K562 (cell line): ENCODE measurements around the gene PLD6. TPM values are rescaled to one million over a fixed set of nuclear protein-coding genes. Genes with fewer than 3 reads are reported as not detected.

Experiments used
- ATAC-seq: fragments of 200-7000 bp; cut with Tn5 transposase; 3 replicates; pipeline ENCODE4 v1.9.1; 2020; ENCODE audit warnings: moderate library complexity
- BruUV-seq: library from RNA; stranded (reverse); fragments of 400-500 nt; replicated peaks from 2 replicates; lab custom pipeline; 2021; lab: Mats Ljungman, UMichigan
- CTCF ChIA-PET: fragments of 300-600 bp; formaldehyde crosslinking; extraction: SDS; loops from one replicate; lab custom pipeline; 2021; ENCODE audit warnings: low intra/inter-chr PET ratio; lab: Yijun Ruan, JAX
- POLR2A ChIA-PET: fragments of 300-600, 350-650 bp; sonication (Branson Sonifier 250); formaldehyde crosslinking; extraction: SDS; loops from one replicate; lab custom pipeline; 2021; ENCODE audit warnings: antibody characterized with exemption, inconsistent platforms; lab: Yijun Ruan, JAX
- DNase-seq, 4 experiments: peaks; one replicate each; pipeline versions ENCODE4 v3.0.0 to v3.0.0-alpha.2; 2011 to 2018; ENCODE audit warnings: low spot score in 3 of 4, mixed read lengths in 3 of 4; ENCODE audit errors: extremely low read depth in 1 of 4
- FAIRE-seq: peaks from 2 replicates; lab custom pipeline; 2011; peaks lifted over from hg19 to GRCh38; lab: Jason Lieb, UNC
- H2AFZ ChIP-seq: 2 replicates; pipeline ENCODE4 v1.6.0; 2011; ENCODE audit warnings: low read depth, low read length, control low read depth, inconsistent platforms
- H3K27ac ChIP-seq: fragments of 200-600 bp; 3 replicates; pipeline ENCODE4 v1.8.0; 2011; ENCODE audit warnings: low read depth, mild to moderate bottlenecking, control low read depth, inconsistent platforms, low read length, moderate library complexity, mixed read lengths; ENCODE audit errors: extremely low read depth
- H3K27me3 ChIP-seq, 2 experiments: fragments of 300-600 bp in 1 of 2; 2 replicates in 1 of 2; 3 replicates in 1 of 2; pipeline versions ENCODE4 v1.6.0 to v1.8.0; 2011; ENCODE audit warnings: inconsistent platforms in 2 of 2, low read length in 2 of 2, mild to moderate bottlenecking in 1 of 2, mixed read lengths in 1 of 2, moderate library complexity in 1 of 2; ENCODE audit not compliant: control insufficient read depth in 2 of 2, insufficient read depth in 2 of 2
- H3K36me3 ChIP-seq: fragments of 300-600 bp; 3 replicates; pipeline ENCODE4 v1.8.0; 2011; ENCODE audit warnings: mild to moderate bottlenecking, low read length, inconsistent platforms; ENCODE audit not compliant: control insufficient read depth, insufficient read depth
- H3K4me1 ChIP-seq, 2 experiments: fragments of 200-600 bp in 1 of 2; replicated peaks in 1 of 2; 2 replicates in 1 of 2; 3 replicates in 1 of 2; pipeline versions ENCODE4 v1.5.1 to v1.8.0; 2011; ENCODE audit warnings: inconsistent platforms in 2 of 2, low read length in 2 of 2, mild to moderate bottlenecking in 1 of 2, mixed read lengths in 1 of 2, moderate library complexity in 1 of 2; ENCODE audit not compliant: control insufficient read depth in 2 of 2, insufficient read depth in 2 of 2
- H3K4me2 ChIP-seq: 2 replicates; pipeline ENCODE4 v1.6.1; 2011; ENCODE audit warnings: low read length, control low read depth, inconsistent platforms, mixed read lengths; ENCODE audit not compliant: insufficient read depth
- H3K4me3 ChIP-seq: fragments of 200-600 bp; sonication (generic), shearing (Covaris generic); 2 replicates; pipeline ENCODE4 v1.5.1; 2016; ENCODE audit warnings: control low read depth, inconsistent platforms
- H3K79me2 ChIP-seq: fragments of 200-600 bp; 3 replicates; pipeline ENCODE4 v1.8.0; 2011; ENCODE audit warnings: low read length, inconsistent platforms; ENCODE audit not compliant: control insufficient read depth, insufficient read depth
- H3K9ac ChIP-seq, 2 experiments: 2 replicates each; pipeline versions ENCODE4 v1.6.0 to v1.6.1; 2011; ENCODE audit warnings: low read depth in 2 of 2, low read length in 2 of 2, control low read depth in 1 of 2, inconsistent platforms in 1 of 2, mild to moderate bottlenecking in 1 of 2, mixed read lengths in 1 of 2; ENCODE audit not compliant: insufficient read depth in 1 of 2
- H3K9me1 ChIP-seq: one replicate; pipeline ENCODE4 v1.6.0; 2011; ENCODE audit warnings: inconsistent platforms, mild to moderate bottlenecking, low read length, moderate library complexity; ENCODE audit not compliant: control insufficient read depth, insufficient read depth
- H3K9me3 ChIP-seq: replicated peaks from 2 replicates; pipeline ENCODE4 v1.5.1; 2011; ENCODE audit warnings: low read depth, low read length, inconsistent platforms; ENCODE audit not compliant: control insufficient read depth, insufficient read depth
- H4K20me1 ChIP-seq: replicated peaks from 2 replicates; pipeline ENCODE4 v1.6.1; 2011; ENCODE audit warnings: low read length, inconsistent platforms, mixed read lengths; ENCODE audit not compliant: control insufficient read depth, insufficient read depth
- CBX3 ChIP-seq, 2 experiments: IDR thresholded peaks; 1 replicate in 1 of 2; 2 replicates in 1 of 2; pipeline ENCODE4 v1.6.1; 2012; ENCODE audit warnings: inconsistent platforms in 2 of 2, low read length in 2 of 2, borderline replicate concordance in 1 of 2, control low read depth in 1 of 2
- GTF2B ChIP-seq: IDR thresholded peaks from 2 replicates; pipeline ENCODE4 v1.6.1; 2011; ENCODE audit not compliant: insufficient read length; ENCODE audit errors: extremely low read depth
- KAT8 ChIP-seq: fragments of 450-650 bp; IDR thresholded peaks from 2 replicates; pipeline ENCODE4 v1.6.1; 2016; ENCODE audit warnings: low read depth, mild to moderate bottlenecking
- LEF1 ChIP-seq: fragments of 450-650 bp; IDR thresholded peaks from 2 replicates; pipeline ENCODE4 v1.6.1; 2016; ENCODE audit warnings: mild to moderate bottlenecking
- MAFG ChIP-seq: fragments of 450-650 bp; conservative IDR thresholded peaks from 2 replicates; pipeline ENCODE4 v1.6.1; 2016; ENCODE audit warnings: missing genetic modification characterization, missing compliant biosample characterization
- PHB2 ChIP-seq: fragments of 450-650 bp; IDR thresholded peaks from 2 replicates; pipeline ENCODE4 v1.6.1; 2017; ENCODE audit warnings: low read depth
- POU5F1 ChIP-seq: fragments of 150-350 bp; IDR thresholded peaks from 2 replicates; pipeline ENCODE4 v1.6.1; 2014; ENCODE audit warnings: borderline replicate concordance, low read length, low read depth, mild to moderate bottlenecking; ENCODE audit not compliant: partially characterized antibody
- RFX7 ChIP-seq: fragments of 250-450 bp; sonication (Bioruptor Pico); IDR thresholded peaks from 2 replicates; pipeline ENCODE4 v1.5.1; 2021; ENCODE audit warnings: mild to moderate bottlenecking
- TFAM ChIP-seq: fragments of 250-450 bp; sonication (Bioruptor Pico); conservative IDR thresholded peaks from 2 replicates; pipeline ENCODE4 v1.5.0; 2021; ENCODE audit warnings: mild to moderate bottlenecking, moderate library complexity
- ZNF407 ChIP-seq: fragments of 450-650 bp; IDR thresholded peaks from 2 replicates; pipeline ENCODE4 v1.6.1; 2016; ENCODE audit warnings: low read depth
- ZNF408 ChIP-seq: fragments of 250-450 bp; sonication (Bioruptor Pico); IDR thresholded peaks from 2 replicates; pipeline ENCODE4 v1.4.0; 2020; ENCODE audit warnings: low read depth, mild to moderate bottlenecking, moderate library complexity
- WGBS: fragments of 100-300 bp; shearing (Covaris generic); methylation state at CpG from one replicate; pipeline ENCODE4 v1.1.6; 2016; ENCODE audit warnings: low coverage, mixed read lengths; ENCODE audit not compliant: insufficient coverage; ENCODE audit errors: missing lambda C conversion rate; 5-methylcytosine and 5-hydroxymethylcytosine counted together
- in situ Hi-C: fragments of 300-500 bp; cut with MboI; formaldehyde crosslinking; loops from 4 replicates; pipeline ENCODE4 v1.15.0; 2018; ENCODE audit warnings: inconsistent platforms, mixed read lengths
- intact Hi-C: fragments of 100-400 bp; cut with micrococcal nuclease; formaldehyde crosslinking; loops from 2 replicates; pipeline ENCODE4 v1.14.2; 2022
- polyA plus RNA-seq, 8 experiments: library from polyadenylated mRNA; depleted of rRNA in 4 of 8; stranded (reverse) in 5 of 8; unstranded in 3 of 8; fragments of >200 nt; fragmentation: Nextera tagmentation in 2 of 8; fragmentation: Illumina TruSeq in 1 of 8; extraction: Ambion mirVana in 2 of 8; extraction: Trizol in 1 of 8; gene quantifications; 2 replicates each; pipeline versions ENCODE4 v1.2.1 to v1.2.3, GENCODE V29; 2011 to 2014; ENCODE audit warnings: inconsistent platforms in 1 of 8, missing spikeins in 1 of 8
- total RNA-seq, 7 experiments: library from RNA; depleted of rRNA in 6 of 7; stranded (reverse); fragments of >200 nt in 6 of 7; fragmentation: Illumina TruSeq in 2 of 7; extraction: Trizol in 2 of 7; gene quantifications; 2 replicates each; pipeline versions ENCODE4 v1.2.1 to v1.2.3, GENCODE V29; 2011 to 2021; ENCODE audit warnings: low replicate concordance in 1 of 7

Gene PLD6
- total and polyA plus RNA-seq, 9 of the 15 experiments (the other 6 are each of a cell fraction or from before 2014, with no cell fraction given), result 3.6 to 15.6 (median 10.0) TPM

- Histone ChIP-seq H3K36me3 (peaks cover 40% of the 10 kb centered on the region; the same call in 2 of the 3 replicates), H3K4me2 (no peak overlapping the region), H3K27ac (no peak overlapping the region), H3K9ac (no peak overlapping the region), H3K4me3 (no peak overlapping the region), H2AFZ (no peak overlapping the region), H3K9me1 (no peaks in the 10 kb centered on the region), H3K79me2 (no peaks in the 10 kb centered on the region), H4K20me1 (no peaks in the 10 kb centered on the region), H3K4me1 (no peaks in the 10 kb centered on the region; a peak in 1 of 5 replicates), H3K27me3 (no peaks in the 10 kb centered on the region), H3K9me3 (no peaks in the 10 kb centered on the region)
- no peak for FAIRE-seq
- BruUV-seq, result no TSS peak
- in situ Hi-C loops, result no loop called here
- no peak for ATAC-seq
- intact Hi-C loops, result no loop called here
- no peak for DNase-seq
- POLR2A ChIA-PET, result no interaction called here
- CTCF ChIA-PET, result interaction anchor here (0.6 kb wide), 1 partner anchor 12 kb away, joined by 4 read pairs; no protein-coding TSS in a partner anchor
- WGBS, result 81% methylated on average over 2 of the region's 5 CpGs
- TF ChIP-seq MAFG (tag), result no peak
- no peak for TF ChIP-seq CBX3 (IDR thresholded peaks at IDR 0.05; ENCODE audit: borderline replicate concordance in 1 of 2, low read length in 2 of 2)
- no peak for TF ChIP-seq POU5F1
- TF ChIP-seq PHB2, result no peak
- no peak for TF ChIP-seq GTF2B
- TF ChIP-seq ZNF407, result no peak
- no peak for TF ChIP-seq ZNF408 (CRISPR knock-in tag)
- TF ChIP-seq TFAM (CRISPR knock-in tag), result no peak
- TF ChIP-seq RFX7 (CRISPR knock-in tag), result no peak
- TF ChIP-seq KAT8, result no peak
- no peak for TF ChIP-seq LEF1
These were observed 51.6 kb downstream of the PLD6 start for GRCh38 chr17:17154556-17154955.
